IMR-90 (cell line): ENCODE measurements around the gene HAUS7.

Experiments
- CEBPB ChIP-seq: IDR thresholded peaks from 2 replicates; pipeline ENCODE4 v1.6.1; 2012; ENCODE audit warnings: low read depth, low read length, improper control_type of control experiment
- CHD1 ChIP-seq: IDR thresholded peaks from 2 replicates; pipeline ENCODE4 v1.6.1; 2012; ENCODE audit warnings: low read depth, low read length, improper control_type of control experiment
- MAFK ChIP-seq: IDR thresholded peaks from 2 replicates; pipeline ENCODE4 v1.6.1; 2012; ENCODE audit warnings: low read depth, low read length, improper control_type of control experiment
- POLR2A ChIP-seq: IDR thresholded peaks from 2 replicates; pipeline ENCODE4 v1.6.1; 2012; ENCODE audit warnings: mild to moderate bottlenecking, low read depth, low read length
- RCOR1 ChIP-seq: IDR thresholded peaks from 2 replicates; pipeline ENCODE4 v1.6.1; 2012; ENCODE audit warnings: mild to moderate bottlenecking, low read length, improper control_type of control experiment; ENCODE audit not compliant: insufficient replicate concordance
- SMC3 ChIP-seq: fragments of 150-350 bp; IDR thresholded peaks from 2 replicates; pipeline ENCODE4 v1.6.1; 2016; ENCODE audit warnings: low read depth, mild to moderate bottlenecking, antibody characterized with exemption, low read length, moderate library complexity
- TF ChIP-seq, protein P1 (sequence below): conservative IDR thresholded peaks from 2 replicates; pipeline ENCODE4 v1.5.1; 2012; ENCODE audit warnings: mild to moderate bottlenecking, low read depth, low read length, improper control_type of control experiment

DNA sequence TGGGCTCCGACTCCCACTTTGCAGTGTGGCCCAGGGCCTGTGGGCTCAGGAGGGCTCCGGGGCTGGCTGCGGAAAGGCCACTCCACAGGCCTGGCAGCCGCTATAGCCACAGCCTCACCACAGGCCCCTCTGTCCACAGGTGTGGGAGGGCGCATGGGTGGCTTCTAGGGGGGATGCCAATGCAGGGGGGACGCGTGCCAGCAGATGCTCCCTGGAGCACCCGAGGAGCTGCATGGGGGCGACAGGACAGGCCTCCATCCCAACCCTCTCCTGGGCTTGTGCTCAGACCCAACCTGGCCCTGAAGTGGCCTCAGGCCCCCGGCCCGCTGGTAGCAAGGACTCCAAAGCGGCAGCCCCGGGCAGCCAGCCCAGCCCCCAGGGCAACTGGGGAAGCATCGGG is 32.4 kb upstream of the HAUS7 start:
- TF ChIP-seq, protein P1, sequence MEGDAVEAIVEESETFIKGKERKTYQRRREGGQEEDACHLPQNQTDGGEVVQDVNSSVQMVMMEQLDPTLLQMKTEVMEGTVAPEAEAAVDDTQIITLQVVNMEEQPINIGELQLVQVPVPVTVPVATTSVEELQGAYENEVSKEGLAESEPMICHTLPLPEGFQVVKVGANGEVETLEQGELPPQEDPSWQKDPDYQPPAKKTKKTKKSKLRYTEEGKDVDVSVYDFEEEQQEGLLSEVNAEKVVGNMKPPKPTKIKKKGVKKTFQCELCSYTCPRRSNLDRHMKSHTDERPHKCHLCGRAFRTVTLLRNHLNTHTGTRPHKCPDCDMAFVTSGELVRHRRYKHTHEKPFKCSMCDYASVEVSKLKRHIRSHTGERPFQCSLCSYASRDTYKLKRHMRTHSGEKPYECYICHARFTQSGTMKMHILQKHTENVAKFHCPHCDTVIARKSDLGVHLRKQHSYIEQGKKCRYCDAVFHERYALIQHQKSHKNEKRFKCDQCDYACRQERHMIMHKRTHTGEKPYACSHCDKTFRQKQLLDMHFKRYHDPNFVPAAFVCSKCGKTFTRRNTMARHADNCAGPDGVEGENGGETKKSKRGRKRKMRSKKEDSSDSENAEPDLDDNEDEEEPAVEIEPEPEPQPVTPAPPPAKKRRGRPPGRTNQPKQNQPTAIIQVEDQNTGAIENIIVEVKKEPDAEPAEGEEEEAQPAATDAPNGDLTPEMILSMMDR, result no peak
- TF ChIP-seq POLR2A, result no peak
- TF ChIP-seq CHD1, result no peak
- TF ChIP-seq RCOR1, result no peak
- no peak for TF ChIP-seq MAFK
- no peak for TF ChIP-seq SMC3
- TF ChIP-seq CEBPB, result no peak
